GM12801 (cell line): ENCODE data around the gene HAPLN2.

ENCODE experiments used
- CTCF ChIP-seq: IDR thresholded peaks from one replicate; pipeline ENCODE4 v1.5.1; 2011; ENCODE audit warnings: control low read depth; ENCODE audit not compliant: insufficient read length; ENCODE audit errors: extremely low read depth

The HAPLN2 gene

GRCh38 chr1:156641761-156642264 lies 22.6 kb downstream of the HAPLN2 start, which contains the start of gene BCAN:
Gene BCAN, plus strand, starts transcription at chr1:156642117. Its CDS starts 3,938 bp downstream, at chr1:156646055.
- no peak for TF ChIP-seq CTCF

- TF ChIP-seq CTCF = no peak
Observed at GRCh38 chr1:156642265-156643048, 23.2 kb downstream of the HAPLN2 start.

DNA sequence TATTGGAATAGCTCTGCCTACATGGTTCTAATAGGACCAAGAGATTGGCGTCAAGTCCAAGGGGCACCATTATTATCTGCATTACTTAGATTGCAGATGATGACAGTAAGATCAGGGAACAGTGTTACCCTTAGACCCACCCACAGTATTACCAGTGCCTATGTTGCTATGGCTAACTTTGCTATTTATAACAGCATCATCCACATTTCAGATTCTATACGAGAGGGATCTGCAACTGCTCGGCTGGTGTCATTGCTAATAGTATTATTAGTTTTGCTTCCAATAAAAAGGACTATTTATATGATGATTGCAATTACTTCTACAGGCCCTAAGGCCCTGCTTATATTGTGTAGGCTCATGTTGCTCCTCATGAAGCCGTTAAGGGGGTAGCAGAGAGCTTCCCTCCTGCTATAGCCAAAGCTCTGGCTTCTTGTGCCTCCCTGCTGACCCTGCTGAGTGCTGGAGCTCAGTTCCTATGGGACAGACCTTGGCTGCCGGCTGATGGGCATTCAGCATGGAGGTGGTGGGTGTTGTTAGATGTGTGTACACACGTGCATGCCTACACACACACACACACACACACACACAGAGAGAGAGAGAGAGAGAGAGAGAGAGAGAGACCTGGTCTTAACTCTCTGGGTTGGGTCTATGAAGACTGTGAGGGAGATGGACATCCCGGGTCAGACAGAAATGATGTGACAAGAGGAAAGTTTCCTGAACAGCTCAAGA lies 24.0 kb downstream of the HAPLN2 start:
- no peak for TF ChIP-seq CTCF

GRCh38 chr1:156643778-156644092 lies 24.5 kb downstream of the HAPLN2 start:
- TF ChIP-seq CTCF = no peak

DNA sequence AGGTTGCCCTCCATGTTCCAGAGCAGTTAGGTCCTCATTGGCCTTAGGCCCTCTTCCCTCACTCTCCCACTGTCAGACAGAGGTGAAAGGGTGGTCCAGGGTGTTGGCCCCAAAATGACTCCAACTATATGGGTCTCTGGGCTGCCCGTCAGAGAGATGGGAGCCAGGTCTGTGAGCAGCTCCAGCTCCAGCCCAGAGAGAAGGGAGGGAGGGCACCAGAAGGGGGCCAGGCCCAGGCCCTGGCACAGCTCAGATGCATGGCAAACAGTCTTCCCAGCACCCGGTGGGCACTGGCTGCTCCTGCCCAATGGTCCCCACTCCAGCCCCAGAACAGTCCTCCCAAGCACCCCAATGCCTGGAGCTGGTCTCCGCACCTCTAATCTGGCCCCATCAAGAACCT lies 24.9 kb downstream of the HAPLN2 start:
- TF ChIP-seq CTCF = no peak

DNA sequence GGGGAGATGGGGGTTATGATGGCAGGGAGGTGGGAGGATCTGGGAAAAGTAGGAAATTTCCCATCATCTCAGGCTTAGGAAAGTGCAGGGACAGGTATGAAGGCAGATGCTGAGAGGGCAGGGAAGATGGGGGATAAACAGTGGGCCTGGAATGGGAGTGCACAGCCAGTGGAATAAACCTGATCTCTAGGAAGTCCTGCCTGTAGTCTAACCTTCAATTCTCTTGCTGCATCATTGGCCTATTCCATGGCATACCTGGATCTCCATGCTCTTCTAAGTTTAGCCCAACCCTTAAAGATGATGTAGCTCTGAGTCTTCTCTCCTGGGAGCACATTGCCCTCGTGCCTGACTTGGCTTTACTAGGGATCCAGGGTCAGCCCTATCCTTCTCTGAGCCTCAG lies 25.4 kb downstream of the HAPLN2 start:
- TF ChIP-seq CTCF = no peak

DNA sequence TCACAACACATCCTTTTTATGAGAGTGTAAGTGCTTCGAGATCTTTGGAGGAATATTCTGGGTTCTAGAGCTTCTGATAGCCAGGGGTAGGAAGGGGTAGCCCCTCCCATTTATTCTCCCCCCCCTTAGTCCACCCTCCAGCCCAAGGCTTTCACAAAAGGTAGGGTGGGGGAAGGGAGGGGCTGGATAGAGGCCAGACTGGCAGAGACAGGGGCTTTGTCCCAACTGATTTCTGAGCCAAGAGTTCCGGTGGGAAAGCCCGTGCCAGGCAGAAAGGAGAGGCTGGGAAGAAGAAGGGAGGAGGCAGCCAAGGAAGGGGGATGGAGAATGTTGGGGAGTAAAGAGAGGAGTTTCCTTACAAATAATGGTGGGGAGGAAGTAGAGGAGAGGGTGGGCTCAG lies 25.8 kb downstream of the HAPLN2 start:
- no peak for TF ChIP-seq CTCF
